ENCODE results near the gene ETS1.

DNA sequence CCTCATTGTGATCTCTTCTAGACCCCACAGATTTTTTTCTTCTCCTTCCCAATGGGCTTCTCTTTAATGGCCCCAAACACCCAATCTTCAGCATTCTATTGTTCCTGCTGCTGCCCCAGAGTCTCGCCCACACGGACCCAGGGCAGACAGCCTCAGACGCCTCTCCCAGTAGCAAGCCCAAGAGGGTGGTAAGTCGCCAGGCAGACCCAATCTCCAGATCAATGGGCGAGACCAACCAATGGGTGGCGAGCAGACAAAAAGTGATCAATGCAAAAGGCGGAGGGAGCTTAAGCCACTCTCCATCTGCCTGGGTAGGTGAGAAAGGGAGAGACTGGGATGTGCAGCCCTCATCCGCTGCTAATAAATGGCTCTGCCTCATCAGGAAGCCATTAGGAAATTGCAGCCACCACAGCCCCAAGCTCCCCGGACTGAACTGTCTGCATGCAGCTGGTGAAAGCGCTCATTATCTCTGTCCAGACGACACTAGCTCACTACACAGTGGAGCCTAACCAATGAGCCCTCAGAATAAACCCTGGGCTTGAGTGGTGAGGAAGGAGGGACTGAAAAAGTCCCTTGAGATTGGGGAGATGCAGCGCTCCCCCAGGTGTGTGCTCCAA lies 81.8 kb downstream of the ETS1 start:
- TF ChIP-seq, protein P1, sequence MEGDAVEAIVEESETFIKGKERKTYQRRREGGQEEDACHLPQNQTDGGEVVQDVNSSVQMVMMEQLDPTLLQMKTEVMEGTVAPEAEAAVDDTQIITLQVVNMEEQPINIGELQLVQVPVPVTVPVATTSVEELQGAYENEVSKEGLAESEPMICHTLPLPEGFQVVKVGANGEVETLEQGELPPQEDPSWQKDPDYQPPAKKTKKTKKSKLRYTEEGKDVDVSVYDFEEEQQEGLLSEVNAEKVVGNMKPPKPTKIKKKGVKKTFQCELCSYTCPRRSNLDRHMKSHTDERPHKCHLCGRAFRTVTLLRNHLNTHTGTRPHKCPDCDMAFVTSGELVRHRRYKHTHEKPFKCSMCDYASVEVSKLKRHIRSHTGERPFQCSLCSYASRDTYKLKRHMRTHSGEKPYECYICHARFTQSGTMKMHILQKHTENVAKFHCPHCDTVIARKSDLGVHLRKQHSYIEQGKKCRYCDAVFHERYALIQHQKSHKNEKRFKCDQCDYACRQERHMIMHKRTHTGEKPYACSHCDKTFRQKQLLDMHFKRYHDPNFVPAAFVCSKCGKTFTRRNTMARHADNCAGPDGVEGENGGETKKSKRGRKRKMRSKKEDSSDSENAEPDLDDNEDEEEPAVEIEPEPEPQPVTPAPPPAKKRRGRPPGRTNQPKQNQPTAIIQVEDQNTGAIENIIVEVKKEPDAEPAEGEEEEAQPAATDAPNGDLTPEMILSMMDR (IDR thresholded peaks at IDR 0.05; ENCODE audit: insufficient read depth, low read length): no peak
- no peak for TF ChIP-seq POLR2AphosphoS5 (IDR thresholded peaks at IDR 0.05; ENCODE audit: low read depth)
- no peak for TF ChIP-seq GABPA (IDR thresholded peaks at IDR 0.05; ENCODE audit: low read depth)
- TF ChIP-seq, protein P2, sequence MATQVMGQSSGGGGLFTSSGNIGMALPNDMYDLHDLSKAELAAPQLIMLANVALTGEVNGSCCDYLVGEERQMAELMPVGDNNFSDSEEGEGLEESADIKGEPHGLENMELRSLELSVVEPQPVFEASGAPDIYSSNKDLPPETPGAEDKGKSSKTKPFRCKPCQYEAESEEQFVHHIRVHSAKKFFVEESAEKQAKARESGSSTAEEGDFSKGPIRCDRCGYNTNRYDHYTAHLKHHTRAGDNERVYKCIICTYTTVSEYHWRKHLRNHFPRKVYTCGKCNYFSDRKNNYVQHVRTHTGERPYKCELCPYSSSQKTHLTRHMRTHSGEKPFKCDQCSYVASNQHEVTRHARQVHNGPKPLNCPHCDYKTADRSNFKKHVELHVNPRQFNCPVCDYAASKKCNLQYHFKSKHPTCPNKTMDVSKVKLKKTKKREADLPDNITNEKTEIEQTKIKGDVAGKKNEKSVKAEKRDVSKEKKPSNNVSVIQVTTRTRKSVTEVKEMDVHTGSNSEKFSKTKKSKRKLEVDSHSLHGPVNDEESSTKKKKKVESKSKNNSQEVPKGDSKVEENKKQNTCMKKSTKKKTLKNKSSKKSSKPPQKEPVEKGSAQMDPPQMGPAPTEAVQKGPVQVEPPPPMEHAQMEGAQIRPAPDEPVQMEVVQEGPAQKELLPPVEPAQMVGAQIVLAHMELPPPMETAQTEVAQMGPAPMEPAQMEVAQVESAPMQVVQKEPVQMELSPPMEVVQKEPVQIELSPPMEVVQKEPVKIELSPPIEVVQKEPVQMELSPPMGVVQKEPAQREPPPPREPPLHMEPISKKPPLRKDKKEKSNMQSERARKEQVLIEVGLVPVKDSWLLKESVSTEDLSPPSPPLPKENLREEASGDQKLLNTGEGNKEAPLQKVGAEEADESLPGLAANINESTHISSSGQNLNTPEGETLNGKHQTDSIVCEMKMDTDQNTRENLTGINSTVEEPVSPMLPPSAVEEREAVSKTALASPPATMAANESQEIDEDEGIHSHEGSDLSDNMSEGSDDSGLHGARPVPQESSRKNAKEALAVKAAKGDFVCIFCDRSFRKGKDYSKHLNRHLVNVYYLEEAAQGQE (IDR thresholded peaks at IDR 0.05; ENCODE audit: insufficient replicate concordance, low read depth): no peak
- no peak for TF ChIP-seq SPI1 (IDR thresholded peaks at IDR 0.05; ENCODE audit: borderline replicate concordance, low read depth)

Measured in HL-60 (cell line).